GM21528 (cell line): ENCODE measurements around the gene WASF3.

Experiments used
- ATAC-seq: cut with Tn5 transposase; IDR thresholded peaks from one replicate; pipeline ENCODE4 v1.9.1; 2021; ENCODE audit warnings: mild to moderate bottlenecking, moderate library complexity; ENCODE audit not compliant: unreplicated experiment, low FRiP score

Gene WASF3, protein sequence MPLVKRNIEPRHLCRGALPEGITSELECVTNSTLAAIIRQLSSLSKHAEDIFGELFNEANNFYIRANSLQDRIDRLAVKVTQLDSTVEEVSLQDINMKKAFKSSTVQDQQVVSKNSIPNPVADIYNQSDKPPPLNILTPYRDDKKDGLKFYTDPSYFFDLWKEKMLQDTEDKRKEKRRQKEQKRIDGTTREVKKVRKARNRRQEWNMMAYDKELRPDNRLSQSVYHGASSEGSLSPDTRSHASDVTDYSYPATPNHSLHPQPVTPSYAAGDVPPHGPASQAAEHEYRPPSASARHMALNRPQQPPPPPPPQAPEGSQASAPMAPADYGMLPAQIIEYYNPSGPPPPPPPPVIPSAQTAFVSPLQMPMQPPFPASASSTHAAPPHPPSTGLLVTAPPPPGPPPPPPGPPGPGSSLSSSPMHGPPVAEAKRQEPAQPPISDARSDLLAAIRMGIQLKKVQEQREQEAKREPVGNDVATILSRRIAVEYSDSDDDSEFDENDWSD

GRCh38 chr13:26557393-26558073, at the start of gene WASF3:
WASF3 (plus strand) TSS chr13:26557683; CDS start chr13:26642271, 84,588 bp downstream.
- ATAC-seq: peak; percentile 94

- no peak for ATAC-seq
Measured at GRCh38 chr13:26508885-26509284, 48.6 kb upstream of the WASF3 start.

- ATAC-seq: no peak
Measured at GRCh38 chr13:26509491-26509890, 48.0 kb upstream of the WASF3 start.

GRCh38 chr13:26513931-26514330, 43.6 kb upstream of the WASF3 start:
- no peak for ATAC-seq

GRCh38 chr13:26515721-26516120, 41.8 kb upstream of the WASF3 start:
- ATAC-seq: no peak

- ATAC-seq: no peak
Measured at GRCh38 chr13:26517936-26518335, 39.5 kb upstream of the WASF3 start.

DNA sequence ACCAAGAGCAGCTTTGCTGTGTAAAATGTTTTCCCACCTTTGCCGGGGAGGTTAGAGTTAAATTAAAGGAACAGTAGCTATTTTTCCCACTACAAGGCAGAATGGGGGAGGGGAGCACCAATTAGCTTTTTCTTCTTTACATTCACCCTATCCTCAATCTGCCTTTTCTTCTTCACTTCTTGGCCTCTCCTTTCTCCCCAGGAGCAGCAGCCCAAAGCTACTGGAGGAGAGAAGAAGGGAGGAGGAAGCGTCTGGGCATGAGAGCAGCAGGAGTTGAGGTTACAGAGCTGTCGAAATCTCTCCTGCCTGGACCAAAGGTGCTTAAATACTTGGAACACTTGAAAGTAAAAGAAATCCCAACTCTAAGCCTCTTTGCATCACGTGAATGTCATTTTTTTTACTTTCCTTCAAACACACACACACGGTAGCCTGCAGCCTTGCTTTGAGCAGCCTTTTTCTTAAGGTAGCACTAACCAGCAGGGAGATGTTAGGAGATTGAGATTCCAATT, 39.0 kb upstream of the WASF3 start:
- no peak for ATAC-seq

- ATAC-seq: no peak
Measured at GRCh38 chr13:26522571-26522970, 34.9 kb upstream of the WASF3 start.

DNA sequence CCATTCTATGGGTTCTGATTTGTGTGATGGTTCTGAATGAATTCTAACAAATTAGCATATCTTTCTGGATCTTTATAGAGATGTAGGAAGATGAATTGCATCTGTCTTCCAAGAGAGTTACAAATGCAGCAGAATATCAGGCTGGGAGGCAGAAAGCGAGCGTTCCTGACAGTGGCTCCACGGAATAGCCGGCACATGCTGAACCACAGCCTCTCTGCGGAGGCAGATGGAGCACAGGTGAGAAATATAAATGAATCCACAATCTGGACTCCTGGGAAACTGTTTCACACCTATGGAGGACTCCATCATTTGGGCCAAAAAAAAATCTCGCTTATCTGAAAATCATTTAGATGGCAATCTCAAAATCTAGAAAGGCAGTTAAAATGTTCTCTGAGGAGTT, 34.5 kb upstream of the WASF3 start:
- ATAC-seq: no peak

- no peak for ATAC-seq
Measured at GRCh38 chr13:26525528-26525927, 32.0 kb upstream of the WASF3 start.

DNA sequence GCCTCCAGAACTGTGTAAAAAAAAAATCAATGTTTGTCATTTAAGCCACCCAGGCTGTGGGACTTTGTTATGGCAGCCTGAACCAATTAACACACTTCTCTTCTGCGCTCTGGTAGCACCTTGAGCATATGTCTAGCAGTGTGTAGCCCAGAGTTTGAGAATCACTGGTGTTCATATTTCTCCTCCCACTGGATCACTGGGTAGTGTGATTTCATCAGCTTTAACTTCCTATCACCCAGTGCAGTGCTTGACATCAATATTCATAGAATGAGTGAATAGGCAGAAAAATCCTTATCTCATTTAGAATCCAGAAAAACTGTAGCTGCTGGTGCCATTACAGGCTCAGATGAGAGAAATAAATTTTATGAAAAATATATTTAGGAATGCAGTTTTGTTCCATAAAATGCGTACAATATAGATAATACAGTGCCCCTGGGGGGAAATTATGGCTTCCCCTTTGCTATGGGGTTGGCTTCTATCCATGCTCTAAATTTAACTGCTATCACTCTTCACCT, 30.7 kb upstream of the WASF3 start:
- no peak for ATAC-seq

- ATAC-seq: no peak
Measured at GRCh38 chr13:26528527-26528926, 29.0 kb upstream of the WASF3 start.

- ATAC-seq: no peak
Measured at GRCh38 chr13:26529441-26529840, 28.0 kb upstream of the WASF3 start.

- ATAC-seq: no peak
Measured at GRCh38 chr13:26531742-26532141, 25.7 kb upstream of the WASF3 start.

DNA sequence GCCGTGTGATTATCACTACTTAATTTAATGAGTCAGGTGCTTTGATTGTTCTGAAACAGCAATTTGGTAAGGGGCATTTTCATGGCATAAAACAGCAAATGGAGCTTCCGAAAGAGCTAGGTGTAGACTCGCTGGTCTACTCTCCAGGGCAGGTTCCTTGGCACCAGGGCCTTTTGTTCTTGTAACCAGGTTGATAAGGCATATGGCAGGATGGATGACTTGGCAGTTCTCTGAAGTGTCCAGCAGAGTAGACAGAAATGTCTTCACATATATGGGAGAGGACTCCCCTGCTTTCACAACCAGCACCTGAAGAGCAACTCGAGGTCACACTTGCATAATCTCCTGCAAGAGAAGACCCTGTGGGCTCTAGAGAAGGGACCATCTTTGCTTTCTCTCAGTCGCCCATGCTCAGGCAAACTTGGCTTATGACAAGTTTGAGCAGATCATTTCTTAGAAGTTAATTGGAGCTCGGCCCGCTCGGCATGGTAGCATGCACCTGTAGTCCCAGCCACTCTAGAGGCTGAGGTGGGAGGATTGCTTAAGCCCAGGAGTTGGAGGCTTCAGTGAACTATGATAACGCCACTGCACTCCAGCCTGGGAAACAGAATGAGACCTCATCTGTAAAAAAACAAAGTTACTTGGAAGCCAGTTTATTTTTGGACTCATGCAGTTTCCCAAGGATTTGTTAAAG, 23.3 kb upstream of the WASF3 start:
- ATAC-seq: no peak

- no peak for ATAC-seq
Measured at GRCh38 chr13:26538363-26539317, 18.8 kb upstream of the WASF3 start.

DNA sequence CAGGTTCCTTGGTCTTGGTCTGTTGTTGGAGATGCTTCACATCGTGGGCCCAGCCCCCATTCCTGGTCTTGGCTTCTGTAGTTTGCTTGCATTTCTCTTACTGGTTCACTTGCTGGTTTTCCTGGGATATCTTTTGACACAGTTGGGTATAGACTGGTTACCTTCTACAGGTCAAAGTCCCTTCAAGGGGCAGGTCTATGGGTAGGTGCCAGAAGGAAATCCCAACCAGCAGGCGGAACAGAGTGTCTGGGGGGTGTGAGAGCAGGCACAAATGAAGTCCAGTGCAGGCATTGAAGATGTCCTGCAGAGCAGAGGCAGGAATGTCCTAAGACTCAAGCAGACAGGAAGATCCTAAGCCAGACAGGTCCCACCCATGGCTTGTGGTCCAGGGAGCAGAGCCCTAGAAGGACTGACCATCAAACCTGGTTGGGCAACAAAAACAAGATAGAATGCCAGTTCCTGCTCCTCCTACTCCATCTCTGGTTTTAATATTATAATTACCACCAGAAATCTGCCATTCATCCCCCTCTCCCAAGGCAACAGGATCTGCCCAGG, 17.7 kb upstream of the WASF3 start:
- ATAC-seq: no peak

DNA sequence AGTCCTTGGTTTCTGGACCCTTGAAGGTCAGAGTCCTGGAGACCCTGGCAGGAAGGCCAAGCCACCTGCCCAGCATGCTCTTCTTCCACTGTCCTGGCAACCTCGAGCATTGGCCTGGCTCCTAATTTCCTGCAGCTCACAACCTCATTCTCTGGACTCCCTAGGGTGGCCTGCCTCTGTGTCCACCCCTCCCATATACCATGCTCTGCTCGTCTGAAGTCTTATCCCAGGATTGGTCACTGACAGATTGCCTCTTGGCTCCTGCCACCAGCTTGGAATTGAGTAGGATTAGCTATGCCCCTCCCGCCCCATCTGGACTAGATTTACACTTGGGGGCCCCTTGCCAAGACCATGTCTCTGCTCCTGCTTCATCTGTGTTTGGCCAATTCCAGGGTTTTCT, 17.1 kb upstream of the WASF3 start:
- no peak for ATAC-seq

DNA sequence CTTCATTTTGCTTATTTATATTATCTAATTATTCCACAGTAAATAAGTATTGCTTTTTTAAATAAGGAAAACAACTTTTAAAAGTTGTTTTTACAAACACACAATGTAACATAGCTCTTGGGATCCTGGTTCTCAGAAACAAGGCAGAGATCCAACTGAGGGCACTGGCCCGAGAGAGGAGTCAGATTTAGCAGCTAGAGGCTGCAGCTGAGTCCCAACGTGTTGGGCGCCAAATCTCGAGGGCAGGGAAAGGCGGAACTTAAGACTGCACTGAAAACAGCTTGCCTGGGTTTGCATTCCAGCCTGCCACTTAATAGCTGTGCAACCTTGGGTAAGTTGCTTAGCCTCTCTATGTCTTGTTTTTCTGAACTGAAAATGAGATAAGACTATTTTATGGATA, 16.4 kb upstream of the WASF3 start:
- no peak for ATAC-seq
